ENCODE measurements around the gene DNAJC18.

The DNAJC18 gene

GRCh38 chr5:139470821-139471300 is 31.5 kb upstream of the DNAJC18 start, which contains the start of gene SMIM33:
SMIM33 (plus strand) TSS chr5:139471004; CDS start chr5:139471122, 118 bp downstream.
- no peak for TF ChIP-seq ZC3H10 (CRISPR knock-in tag; IDR thresholded peaks at IDR 0.05)
- no peak for TF ChIP-seq ZFP3 (CRISPR knock-in tag; IDR thresholded peaks at IDR 0.05)
- TF ChIP-seq ISL1 (CRISPR knock-in tag; IDR thresholded peaks at IDR 0.05) = no peak
- no peak for TF ChIP-seq CSRNP3 (CRISPR knock-in tag; IDR thresholded peaks at IDR 0.05)
- no peak for TF ChIP-seq ARNTL (CRISPR knock-in tag; IDR thresholded peaks at IDR 0.05; ENCODE audit: borderline replicate concordance, low read depth)
- no peak for TF ChIP-seq TCF4 (CRISPR knock-in tag; IDR thresholded peaks at IDR 0.05; ENCODE audit: borderline replicate concordance)
- no peak for TF ChIP-seq RARB (CRISPR knock-in tag; IDR thresholded peaks at IDR 0.05)
- no peak for TF ChIP-seq ZNF565 (CRISPR knock-in tag; conservative IDR thresholded peaks at IDR 0.05; ENCODE audit: low read depth)
- TF ChIP-seq TOX (CRISPR knock-in tag; IDR thresholded peaks at IDR 0.05; ENCODE audit: borderline replicate concordance) = no peak
- TF ChIP-seq TSHZ2 (CRISPR knock-in tag; IDR thresholded peaks at IDR 0.05) = no peak
- no peak for TF ChIP-seq OSR1 (CRISPR knock-in tag; IDR thresholded peaks at IDR 0.05)
- no peak for TF ChIP-seq ESRRG (CRISPR knock-in tag; IDR thresholded peaks at IDR 0.05)
- no peak for ATAC-seq

- ATAC-seq = peak; percentile 46
- TF ChIP-seq GLIS3 (CRISPR knock-in tag; IDR thresholded peaks at IDR 0.05) (no peak), BACH2 (CRISPR knock-in tag; IDR thresholded peaks at IDR 0.05; ENCODE audit: borderline replicate concordance) (no peak), PPARA (CRISPR knock-in tag; IDR thresholded peaks at IDR 0.05; ENCODE audit: borderline replicate concordance) (no peak), PATZ1 (CRISPR knock-in tag; IDR thresholded peaks at IDR 0.05; ENCODE audit: borderline replicate concordance) (no peak), ZC3H10 (CRISPR knock-in tag; IDR thresholded peaks at IDR 0.05) (no peak), OSR1 (CRISPR knock-in tag; IDR thresholded peaks at IDR 0.05) (no peak), ZFP30 (CRISPR knock-in tag; IDR thresholded peaks at IDR 0.05) (no peak), ZNF8 (CRISPR knock-in tag; IDR thresholded peaks at IDR 0.05) (no peak), TCF4 (CRISPR knock-in tag; IDR thresholded peaks at IDR 0.05; ENCODE audit: borderline replicate concordance) (no peak), CREB5 (CRISPR knock-in tag; IDR thresholded peaks at IDR 0.05; ENCODE audit: low read depth) (no peak), RARB (CRISPR knock-in tag; IDR thresholded peaks at IDR 0.05) (no peak), CSDC2 (CRISPR knock-in tag; IDR thresholded peaks at IDR 0.05) (no peak), TSHZ2 (CRISPR knock-in tag; IDR thresholded peaks at IDR 0.05) (no peak), TOX (CRISPR knock-in tag; IDR thresholded peaks at IDR 0.05; ENCODE audit: borderline replicate concordance) (no peak), ISL1 (CRISPR knock-in tag; IDR thresholded peaks at IDR 0.05) (no peak)
These were observed 29.2 kb upstream of the DNAJC18 start for GRCh38 chr5:139468421-139468931.
